H1 (cell line): ENCODE measurements around the gene TEX10. TPM values are rescaled to one million over a fixed set of nuclear protein-coding genes. Genes with fewer than 3 reads are reported as not detected.

Source experiments
- CBX5 ChIP-seq: fragments of 300-800, 300-1000 bp; sonication (generic); IDR thresholded peaks from 2 replicates; pipeline ENCODE4 v1.7.1; 2016; ENCODE audit warnings: antibody characterized with exemption, low read length, low read depth
- CHD7 ChIP-seq: fragments of 300-600 bp; sonication (generic); IDR thresholded peaks from 2 replicates; pipeline ENCODE4 v1.7.1; 2012; ENCODE audit warnings: low read length, moderate library complexity, mild to moderate bottlenecking, inconsistent platforms; ENCODE audit not compliant: insufficient replicate concordance
- KDM1A ChIP-seq: fragments of 200-600, 300-600 bp; sonication (generic); IDR thresholded peaks from 2 replicates; pipeline ENCODE4 v1.7.1; 2016; ENCODE audit warnings: mild to moderate bottlenecking, low read length, borderline replicate concordance
- TAF1 ChIP-seq: IDR thresholded peaks from 2 replicates; pipeline ENCODE4 v1.6.1; 2011; ENCODE audit warnings: mild to moderate bottlenecking, low read depth, low read length
- polyA plus RNA-seq, 7 experiments: library from polyadenylated mRNA; depleted of rRNA in 3 of 7; stranded (reverse) in 5 of 7; unstranded in 2 of 7; fragments of >200 nt in 5 of 7; fragments of 200-250 nt in 2 of 7; gene quantifications; 1 replicate in 5 of 7; 2 replicates in 1 of 7; 4 replicates in 1 of 7; pipeline versions ENCODE4 v1.2.1 to v1.2.3, GENCODE V29; 2011 to 2013; ENCODE audit warnings: missing spikeins in 2 of 7, mixed read lengths in 2 of 7
- total RNA-seq: library from RNA; stranded (reverse); fragmentation: NEBNext Ultra II Directional; extraction: Animal tissue kit (Norgen Biotek cat#: 25700); gene quantifications from 2 replicates; pipeline ENCODE4 v1.2.1, GENCODE V29; 2021

The TEX10 gene
- total and polyA plus RNA-seq, 2 of the 8 experiments (the other 6 are each of a cell fraction or from before 2014, with no cell fraction given) = 46.9 to 81.0 TPM

GRCh38 chr9:100307080-100307479 lies 45.7 kb downstream of the TEX10 start (continued):
- no peak for TF ChIP-seq CHD7
- TF ChIP-seq CBX5 = no peak
- TF ChIP-seq KDM1A = no peak
- TF ChIP-seq TAF1 = no peak
